Activated CD8-positive, alpha-beta memory T cell treated with anti-CD3 and anti-CD28 coated beads for 4 hours (primary cell): ENCODE measurements around the gene SDCBP2.

ENCODE experiments used
- DNase-seq, 2 donors: peaks; one replicate each; pipeline ENCODE4 v3.0.0-alpha.2; 2020; ENCODE audit warnings: low read depth in 2 of 2

The SDCBP2 gene

DNA sequence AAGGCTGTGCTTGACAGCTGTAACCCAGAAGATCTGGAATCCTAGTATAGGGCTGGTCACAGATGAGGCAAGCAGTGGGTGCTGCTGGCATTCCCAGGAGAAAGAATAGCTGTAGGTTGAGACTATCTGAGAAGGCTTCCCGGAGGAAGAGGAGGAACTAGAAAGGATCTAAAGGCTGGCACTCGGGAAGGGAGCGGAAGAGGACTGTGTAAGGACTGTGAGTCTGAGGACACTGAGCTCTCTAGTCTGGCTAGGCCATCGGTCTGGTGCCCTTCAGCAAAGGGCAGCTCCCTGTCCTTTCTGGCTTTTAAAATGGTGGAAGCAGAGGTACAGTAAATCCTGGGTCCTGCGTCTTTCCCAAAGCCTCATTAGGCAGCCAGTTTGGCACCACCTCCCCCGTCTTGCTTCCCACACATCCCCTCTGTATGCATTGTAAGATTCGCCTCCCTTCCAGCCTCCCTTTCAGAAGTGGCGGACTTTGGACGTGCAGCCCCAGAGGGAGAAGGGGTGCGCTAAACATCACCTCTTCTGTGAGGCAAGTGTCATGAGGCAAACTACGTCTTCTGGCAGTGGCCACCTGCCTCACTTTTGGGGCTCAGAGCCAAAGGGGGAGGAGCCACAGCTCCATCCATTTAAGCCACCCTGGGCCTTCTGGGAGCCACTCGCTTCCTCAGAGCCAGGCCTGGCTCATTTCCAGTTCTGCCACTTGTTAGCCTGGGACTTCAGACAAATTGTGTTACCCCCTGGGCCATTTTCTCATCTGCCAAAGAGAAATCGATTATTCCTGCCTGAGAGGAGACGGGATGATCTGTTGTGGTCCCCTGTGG is 54.2 kb downstream of the SDCBP2 start:
- DNase-seq = no peak

DNA sequence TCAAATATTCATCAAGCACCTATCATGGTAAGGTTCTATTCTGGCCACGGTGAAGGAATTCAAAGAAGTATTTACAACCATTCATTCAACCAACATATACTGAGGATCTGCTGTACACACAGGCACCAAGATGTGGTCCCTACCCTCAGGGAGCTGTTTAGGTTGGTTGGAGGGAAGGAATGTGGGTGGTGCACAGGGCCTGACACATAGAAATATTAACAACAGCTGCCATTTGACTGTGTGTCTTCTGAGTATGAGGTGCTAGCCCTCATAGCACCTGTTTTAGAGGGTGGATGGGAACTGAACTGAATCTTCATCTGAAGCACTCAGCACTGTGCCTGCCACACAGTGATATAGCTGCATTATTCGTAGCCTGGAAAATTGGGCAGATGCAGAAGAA is 55.6 kb downstream of the SDCBP2 start:
- no peak for DNase-seq

DNA sequence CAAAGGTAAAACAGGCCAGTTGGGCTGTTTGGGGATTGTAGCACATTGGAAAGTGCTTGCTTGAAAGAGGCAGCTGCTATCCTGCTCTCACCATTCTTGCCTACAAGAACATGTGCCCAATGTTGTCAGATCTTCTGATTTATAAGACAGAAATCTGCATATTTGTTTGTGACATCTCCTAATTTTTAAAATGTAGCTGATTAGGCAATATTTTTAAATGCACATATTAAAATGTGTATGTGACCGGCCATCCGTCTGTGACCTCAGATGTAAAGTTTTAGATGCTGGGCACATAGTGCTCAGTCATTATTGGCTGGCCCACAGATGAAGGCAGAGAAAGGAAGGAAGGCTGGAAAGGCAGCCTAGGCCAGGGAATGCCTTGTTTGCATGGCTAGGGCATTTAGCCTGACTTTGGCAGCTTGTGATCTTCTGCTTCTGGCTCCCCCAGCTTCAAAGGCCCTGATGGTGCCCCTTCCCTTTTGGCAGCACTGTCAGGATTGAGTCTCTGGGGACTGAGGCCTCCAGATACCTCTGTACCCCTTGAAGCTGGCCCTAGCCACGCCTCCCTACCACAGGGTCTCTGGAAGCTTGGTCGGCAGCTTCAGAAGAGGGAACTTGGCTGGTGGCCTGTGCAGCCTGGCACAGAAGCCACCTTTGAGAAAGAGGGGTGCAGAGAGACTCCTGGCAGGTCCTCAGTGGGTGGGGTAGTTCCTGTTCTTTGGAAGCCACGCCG is 56.4 kb downstream of the SDCBP2 start:
- no peak for DNase-seq

DNA sequence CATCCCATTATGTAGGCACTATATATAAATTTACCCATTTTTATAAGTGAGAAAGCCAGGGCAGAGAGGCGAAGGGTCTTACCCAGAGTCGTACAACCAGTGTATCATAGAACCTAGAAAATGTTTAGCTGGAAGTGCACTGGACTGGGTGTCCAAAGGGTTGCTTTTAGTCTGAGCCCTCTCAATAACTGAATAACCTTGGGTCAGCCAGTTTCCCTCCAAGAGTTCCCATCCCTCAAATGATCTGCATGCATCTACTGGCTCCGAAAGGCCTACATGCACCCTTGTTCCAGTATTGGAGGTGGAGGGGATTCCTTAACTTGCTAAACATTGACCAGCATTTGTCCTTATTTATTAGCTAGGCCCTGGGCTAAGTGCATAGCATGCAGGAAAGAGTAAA is 59.1 kb downstream of the SDCBP2 start:
- DNase-seq = no peak

DNA sequence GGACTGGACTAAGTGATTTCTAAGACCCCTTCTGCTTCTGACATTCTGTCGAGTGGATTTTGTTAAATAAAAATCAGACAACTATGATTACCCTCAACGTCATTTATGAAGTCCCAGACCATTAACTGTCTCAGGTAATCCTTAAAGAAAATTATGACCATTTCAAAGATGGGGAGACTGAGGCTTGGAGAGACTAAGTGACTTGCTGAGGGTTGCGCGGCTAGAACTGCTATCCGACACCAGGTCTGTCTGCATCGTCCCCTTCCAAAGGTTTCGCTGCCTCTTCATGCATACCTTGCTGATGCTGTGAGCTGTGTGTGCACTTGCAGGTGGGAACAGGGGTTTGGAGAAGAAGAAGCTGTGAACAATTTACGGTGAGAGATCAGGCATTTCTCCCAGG is 59.7 kb downstream of the SDCBP2 start:
- no peak for DNase-seq

DNA sequence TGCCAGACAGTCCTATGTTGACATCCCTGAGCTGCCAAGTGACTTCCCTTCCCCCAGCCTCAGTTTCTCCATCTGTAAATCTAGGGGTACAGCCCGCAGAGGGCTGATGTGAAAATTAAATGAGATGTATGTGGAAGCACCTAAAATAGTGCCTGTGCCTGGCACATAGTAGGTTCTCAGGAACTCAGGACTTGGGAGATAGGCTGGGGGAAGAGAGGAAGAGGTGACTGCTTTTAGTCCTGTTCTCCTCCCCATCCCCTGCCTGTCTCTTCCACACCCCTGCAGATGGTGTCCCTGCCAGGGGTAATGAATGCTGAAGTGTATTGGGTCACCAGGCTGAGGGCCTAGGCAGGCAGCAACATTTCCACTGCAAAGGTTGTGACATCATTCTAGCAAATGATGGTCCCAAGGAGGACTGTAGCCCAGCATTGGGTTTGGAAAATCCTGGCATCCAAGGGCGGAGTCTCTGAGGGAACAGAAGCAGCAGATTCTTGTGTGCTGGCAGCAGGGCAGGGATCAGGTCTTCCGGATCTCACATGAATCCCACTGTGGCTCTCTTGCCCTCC is 61.0 kb downstream of the SDCBP2 start:
- DNase-seq = no peak

DNA sequence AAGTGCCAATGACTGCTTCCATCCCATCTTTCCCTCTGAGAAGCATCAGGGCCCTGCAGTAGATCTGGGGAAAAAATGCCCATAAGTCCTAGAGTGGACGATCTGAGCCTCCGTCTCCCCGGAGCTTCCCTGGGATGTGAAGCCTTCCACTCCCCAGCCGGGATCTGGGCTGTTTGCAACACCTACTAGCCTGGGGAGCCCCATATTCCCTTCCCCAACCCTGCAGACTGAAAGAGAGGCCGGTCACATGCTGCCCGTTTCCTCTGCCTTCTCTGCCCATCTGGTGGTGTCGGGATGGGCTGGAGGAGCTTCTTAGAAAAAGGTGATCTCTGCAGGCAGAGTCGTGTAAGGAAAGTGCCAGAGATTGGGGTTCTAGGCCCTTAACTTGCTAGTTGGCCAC is 61.8 kb downstream of the SDCBP2 start:
- no peak for DNase-seq

DNA sequence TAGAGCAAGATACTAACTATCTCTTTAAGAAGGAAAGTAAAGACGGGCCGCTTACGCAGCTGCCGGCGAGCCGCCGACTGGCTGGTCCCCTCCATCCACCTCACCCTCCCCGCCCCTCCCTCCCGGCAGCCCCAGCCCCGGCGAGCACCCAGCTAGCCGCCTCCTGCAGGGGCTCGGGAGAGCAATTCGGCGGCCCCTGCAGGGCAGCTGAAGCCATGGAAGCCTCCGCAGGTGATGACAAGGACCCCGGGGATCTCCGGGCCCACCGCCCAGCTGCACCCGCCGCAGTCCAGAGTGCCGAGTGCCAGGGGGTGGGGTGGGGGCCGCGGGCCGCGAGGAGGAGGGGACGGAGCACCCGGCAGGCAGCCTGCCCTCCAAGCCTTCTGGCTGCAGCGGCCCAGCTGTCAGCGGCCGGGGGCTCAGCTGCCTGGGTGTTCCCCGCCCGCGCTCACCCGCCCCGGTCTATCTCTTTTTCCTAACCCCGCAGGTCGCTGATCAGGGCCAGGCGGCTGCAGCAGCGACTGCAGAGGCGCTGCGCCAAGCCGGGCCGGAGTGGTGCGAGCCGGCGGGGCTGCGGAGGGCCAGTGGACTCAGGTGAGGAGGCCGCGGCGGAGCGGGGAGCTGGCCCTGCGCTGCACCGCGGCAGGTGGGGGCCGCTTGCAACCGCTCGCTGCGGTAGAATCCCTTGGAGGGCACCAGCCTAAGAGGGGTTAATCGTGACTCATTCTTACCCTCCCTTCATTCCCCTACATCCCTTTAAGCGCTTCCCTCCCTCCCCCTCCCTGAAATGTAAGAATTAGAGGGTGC is 62.6 kb downstream of the SDCBP2 start, which contains the start of gene SNPH:
Gene SNPH (plus strand): TSS at position 128 of the 807 bp plus-strand sequence. CDS start 29,946 bp downstream, outside the sequence.
- peak; percentile 41 to 53 for DNase-seq

DNA sequence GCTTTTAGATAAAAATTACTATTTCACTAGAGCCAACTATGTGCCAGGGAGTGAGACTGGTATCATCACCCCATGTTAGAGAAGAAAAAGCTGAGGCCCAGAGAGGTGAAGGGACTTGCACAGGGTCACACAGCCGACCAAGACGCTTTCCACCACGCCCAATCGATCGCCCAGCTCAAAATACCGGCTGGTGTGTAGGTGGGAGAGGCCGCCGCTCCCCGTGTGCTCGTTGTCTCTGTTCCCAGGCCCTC is 63.1 kb downstream of the SDCBP2 start:
- no peak for DNase-seq

DNA sequence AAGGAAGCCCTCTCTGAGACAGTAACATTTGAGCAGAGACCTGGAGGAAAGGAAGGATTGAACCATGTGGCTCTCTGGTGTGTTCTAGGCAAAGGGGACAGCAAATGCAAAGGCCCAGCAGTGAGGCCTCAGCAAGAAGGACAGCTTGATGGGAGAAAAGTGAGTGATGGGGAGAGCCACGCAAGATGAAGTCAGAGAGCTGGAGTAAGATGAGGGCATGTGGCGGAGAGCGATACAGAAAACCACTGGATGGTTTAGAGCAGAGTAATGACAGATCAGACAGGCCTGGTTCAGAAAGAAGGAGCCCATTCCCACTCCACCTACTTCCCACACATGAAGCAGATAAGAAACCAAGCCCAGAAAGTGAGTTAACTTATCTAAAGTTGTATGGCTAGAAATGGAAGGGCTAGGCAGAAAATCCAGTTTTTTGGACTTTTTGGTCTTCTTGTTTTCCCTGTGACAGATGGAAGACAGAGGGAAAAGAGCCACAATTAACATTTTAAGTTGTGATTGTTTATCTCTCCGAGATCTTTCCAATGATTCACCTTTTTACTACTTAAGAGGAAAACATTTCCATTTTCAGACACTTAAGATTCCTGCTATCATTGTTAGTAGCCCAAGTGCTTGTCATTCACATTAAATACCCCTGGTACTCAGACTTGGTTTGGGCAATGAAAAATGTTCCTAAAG is 63.6 kb downstream of the SDCBP2 start:
- no peak for DNase-seq

DNA sequence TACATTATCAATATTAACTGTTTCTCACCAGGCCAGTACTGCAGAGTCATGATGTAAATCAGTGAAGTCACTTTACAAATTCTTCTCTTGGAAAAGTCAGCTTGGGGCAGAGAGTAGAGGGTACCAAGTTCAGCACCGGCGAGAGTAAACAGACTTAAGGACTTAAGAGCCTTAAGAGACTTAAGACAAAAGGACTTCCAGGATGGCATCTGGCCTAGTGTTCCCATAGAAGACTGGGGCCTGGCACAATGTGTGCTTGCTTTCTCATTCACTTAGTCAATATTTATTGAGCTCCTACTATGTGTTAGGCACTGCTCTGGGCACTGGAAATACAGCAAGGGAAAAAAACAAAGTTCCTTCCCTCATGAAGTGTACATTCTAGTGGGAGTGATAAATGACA is 64.2 kb downstream of the SDCBP2 start:
- DNase-seq = no peak

DNA sequence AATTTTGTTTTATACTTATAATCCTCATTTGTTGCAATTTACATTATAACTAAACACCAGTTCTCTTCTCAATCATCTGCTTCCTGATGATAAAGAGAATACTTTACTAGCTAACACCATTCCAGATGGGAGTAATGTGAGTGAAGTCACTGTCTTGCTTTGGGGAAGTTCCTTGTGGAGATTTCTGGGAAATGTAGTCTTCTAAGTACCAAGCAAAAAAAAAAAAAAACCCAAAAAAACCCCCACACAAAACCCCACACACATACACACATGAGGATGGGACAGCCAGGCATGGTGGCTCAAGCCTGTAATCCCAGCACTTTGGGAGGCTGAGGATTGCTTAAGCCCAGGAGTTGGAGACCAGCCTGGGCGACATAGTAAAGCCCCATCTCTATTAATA is 65.1 kb downstream of the SDCBP2 start:
- DNase-seq = no peak
